ENCODE data around the gene ETV5. TPM values are rescaled to one million over a fixed set of nuclear protein-coding genes. Genes with fewer than 3 reads are reported as not detected.

The ETV5 gene
- total and polyA plus RNA-seq, 2 donors (not counting 1 experiment from before 2014, with no cell fraction given) = 0.12 to 0.74 TPM

DNA sequence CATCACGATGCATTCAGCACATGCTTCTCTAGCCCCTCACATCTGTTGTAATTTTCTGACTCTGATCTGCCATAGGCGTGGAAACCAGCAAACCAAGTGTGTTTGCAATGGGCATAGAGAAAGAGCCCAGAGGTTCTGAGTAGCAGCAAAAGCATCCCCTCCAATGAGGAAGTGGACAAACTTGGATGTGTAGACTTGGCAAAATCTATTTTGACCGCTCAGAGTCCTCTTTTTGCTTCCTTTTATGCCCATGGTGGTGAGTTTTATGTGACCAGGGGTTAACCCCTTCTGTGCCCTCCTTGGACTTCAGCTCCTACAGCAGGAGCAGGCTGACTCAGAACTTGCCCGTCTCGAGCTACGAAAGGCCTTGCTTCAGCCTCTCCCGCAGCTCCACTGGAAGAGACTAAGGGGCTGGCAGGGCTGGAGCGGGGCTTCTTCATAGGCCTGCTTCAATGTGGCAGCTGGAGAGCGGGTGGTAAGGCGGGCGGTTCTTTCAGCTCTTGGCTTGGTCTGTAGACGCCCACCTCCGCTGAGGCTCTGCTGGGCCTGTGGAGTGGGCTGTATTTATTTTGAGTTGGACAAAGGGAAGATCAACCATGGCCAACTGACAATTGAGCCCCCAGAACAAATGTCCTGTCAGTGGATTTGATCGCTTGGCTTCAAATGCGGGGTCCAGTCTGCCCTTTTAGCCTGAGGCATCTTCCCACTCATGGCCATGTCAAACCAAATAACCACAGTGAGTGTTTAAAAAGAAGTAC, 6.5 kb upstream of the ETV5 start:
- H3K79me2 ChIP-seq (ENCODE audit: control insufficient read depth, insufficient read depth, low read length) = no peaks in the 10 kb centered on the region
- H3K9me3 Mint-ChIP-seq (ENCODE audit: insufficient read depth) = no peaks in the 10 kb centered on the region
- H3K27me3 ChIP-seq (replicated peaks in 1 of 4; ENCODE audit: control extremely low read depth in 1 of 4, control insufficient read depth in 3 of 4, insufficient read depth in 4 of 4, low read length in 3 of 4) = peaks cover 2 to 70% (median 33%) of the 10 kb centered on the region in 4 experiments

More for the DNA sequence above, 6.5 kb upstream of the ETV5 start:
- WGBS (ENCODE audit: insufficient coverage) = 98% methylated on average over 13 of the region's 15 CpGs
- Histone ChIP-seq H3K36me3 (replicated peaks in 1 of 2; ENCODE audit: control extremely low read depth in 1 of 2, control insufficient read depth in 1 of 2, extremely low read depth in 1 of 2, insufficient read depth in 2 of 2, low read length in 1 of 2) (no peaks in the 10 kb centered on the region), H3K27ac (ENCODE audit: low read length in 2 of 2) (no peak overlapping the region), H3K4me3 (ENCODE audit: control extremely low read depth in 1 of 5, extremely low read depth in 1 of 5, insufficient read depth in 1 of 5, low read depth in 2 of 5, low read length in 4 of 5) (no peak overlapping the region), H3K9me3 (ENCODE audit: control extremely low read depth in 1 of 3, control insufficient read depth in 2 of 3, insufficient read depth in 1 of 3, low read length in 2 of 3) (no peaks in the 10 kb centered on the region), H2AFZ (ENCODE audit: insufficient read depth, low read depth, low read length, poor library complexity, severe bottlenecking) (no peak overlapping the region), H3K9ac (ENCODE audit: low read length) (no peak overlapping the region), H4K20me1 (ENCODE audit: control insufficient read depth, insufficient read depth, low read length, poor library complexity, severe bottlenecking) (no peaks in the 10 kb centered on the region), H3K4me1 (ENCODE audit: control insufficient read depth in 2 of 2, insufficient read depth in 2 of 2, low read length in 2 of 2) (peaks cover 9 to 15% of the 10 kb centered on the region in 2 donors), H3K4me2 (replicated peaks; ENCODE audit: low read depth, low read length, poor library complexity, severe bottlenecking) (no peak overlapping the region)
- ChIA-PET POLR2A (no interaction called here), CTCF (interaction anchor here (0.5 kb wide), 1 partner anchor 425 kb away, joined by 3 read pairs; no protein-coding TSS in a partner anchor)
- ATAC-seq (ENCODE audit: low read depth) (no peak), DNase-seq (no peak)
- intact Hi-C loops (cut with micrococcal nuclease) = no loop called here
- peaks cover 9% of the 10 kb centered on the region for H3K4me1 Mint-ChIP-seq
- TF ChIP-seq, protein P1, sequence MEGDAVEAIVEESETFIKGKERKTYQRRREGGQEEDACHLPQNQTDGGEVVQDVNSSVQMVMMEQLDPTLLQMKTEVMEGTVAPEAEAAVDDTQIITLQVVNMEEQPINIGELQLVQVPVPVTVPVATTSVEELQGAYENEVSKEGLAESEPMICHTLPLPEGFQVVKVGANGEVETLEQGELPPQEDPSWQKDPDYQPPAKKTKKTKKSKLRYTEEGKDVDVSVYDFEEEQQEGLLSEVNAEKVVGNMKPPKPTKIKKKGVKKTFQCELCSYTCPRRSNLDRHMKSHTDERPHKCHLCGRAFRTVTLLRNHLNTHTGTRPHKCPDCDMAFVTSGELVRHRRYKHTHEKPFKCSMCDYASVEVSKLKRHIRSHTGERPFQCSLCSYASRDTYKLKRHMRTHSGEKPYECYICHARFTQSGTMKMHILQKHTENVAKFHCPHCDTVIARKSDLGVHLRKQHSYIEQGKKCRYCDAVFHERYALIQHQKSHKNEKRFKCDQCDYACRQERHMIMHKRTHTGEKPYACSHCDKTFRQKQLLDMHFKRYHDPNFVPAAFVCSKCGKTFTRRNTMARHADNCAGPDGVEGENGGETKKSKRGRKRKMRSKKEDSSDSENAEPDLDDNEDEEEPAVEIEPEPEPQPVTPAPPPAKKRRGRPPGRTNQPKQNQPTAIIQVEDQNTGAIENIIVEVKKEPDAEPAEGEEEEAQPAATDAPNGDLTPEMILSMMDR (IDR thresholded peaks at IDR 0.05) = no peak
- no peak overlapping the region for H3K4me3 Mint-ChIP-seq
- H3K27ac Mint-ChIP-seq = no peak overlapping the region
- H3K27me3 Mint-ChIP-seq = peaks cover 82% of the 10 kb centered on the region
